Bronchial epithelial cell (primary cell): ENCODE measurements around the gene CALB2. TPM values are rescaled to one million over a fixed set of nuclear protein-coding genes. Genes with fewer than 3 reads are reported as not detected.

Experiments used
- DNase-seq: peaks from one replicate; pipeline ENCODE4 v3.0.0-alpha.2; 2010; ENCODE audit warnings: low read depth
- FAIRE-seq: peaks from 2 replicates; lab custom pipeline; 2011; peaks lifted over from hg19 to GRCh38; lab: Jason Lieb, UNC
- H3K27me3 ChIP-seq: 2 replicates; pipeline ENCODE4 v1.5.1; 2011; ENCODE audit warnings: low read length; ENCODE audit not compliant: control insufficient read depth, insufficient read depth
- H3K36me3 ChIP-seq: 2 replicates; pipeline ENCODE4 v1.5.1; 2011; ENCODE audit warnings: low read length; ENCODE audit not compliant: control insufficient read depth, insufficient read depth
- H3K4me3 ChIP-seq: 2 replicates; pipeline ENCODE4 v1.5.1; 2011; ENCODE audit warnings: mild to moderate bottlenecking, low read depth, low read length, control low read depth
- total RNA-seq: library from RNA; depleted of rRNA; stranded (reverse); fragments of >200 nt; gene quantifications from 2 replicates; pipeline ENCODE4 v1.2.1, GENCODE V29; 2014
- TF ChIP-seq, protein P1 (sequence below): IDR thresholded peaks from 2 replicates; pipeline ENCODE4 v1.5.1; 2011; ENCODE audit warnings: mild to moderate bottlenecking, moderate library complexity, low read length, control low read depth, inconsistent platforms; ENCODE audit not compliant: insufficient read depth, severe bottlenecking

The CALB2 gene
- total RNA-seq, 1 donor from 2014 or later, result 0.26 TPM

DNA sequence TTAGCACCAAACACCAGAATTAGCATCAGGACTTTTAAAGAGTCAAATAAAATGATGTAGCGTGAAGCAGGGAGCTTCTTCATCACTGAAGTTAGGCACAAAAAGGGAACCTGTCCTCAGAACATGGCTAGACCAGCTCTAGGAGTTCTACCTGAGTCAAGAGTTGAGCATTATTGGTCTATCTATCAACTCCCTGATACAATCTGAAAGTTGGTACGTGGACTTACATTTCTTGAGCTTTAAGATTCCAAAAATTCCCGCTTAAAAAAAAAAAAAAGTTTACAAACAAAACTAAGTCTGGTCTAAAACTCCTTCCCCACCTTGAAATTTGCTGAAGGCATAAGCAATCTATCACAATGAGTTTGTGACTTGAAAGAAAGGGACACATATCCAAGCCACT is 71.1 kb downstream of the CALB2 start:
- DNase-seq (no peak), FAIRE-seq (no peak)
- Histone ChIP-seq H3K27me3 (no peaks in the 10 kb centered on the region), H3K36me3 (no peaks in the 10 kb centered on the region), H3K4me3 (no peak overlapping the region)
- TF ChIP-seq, protein P1, sequence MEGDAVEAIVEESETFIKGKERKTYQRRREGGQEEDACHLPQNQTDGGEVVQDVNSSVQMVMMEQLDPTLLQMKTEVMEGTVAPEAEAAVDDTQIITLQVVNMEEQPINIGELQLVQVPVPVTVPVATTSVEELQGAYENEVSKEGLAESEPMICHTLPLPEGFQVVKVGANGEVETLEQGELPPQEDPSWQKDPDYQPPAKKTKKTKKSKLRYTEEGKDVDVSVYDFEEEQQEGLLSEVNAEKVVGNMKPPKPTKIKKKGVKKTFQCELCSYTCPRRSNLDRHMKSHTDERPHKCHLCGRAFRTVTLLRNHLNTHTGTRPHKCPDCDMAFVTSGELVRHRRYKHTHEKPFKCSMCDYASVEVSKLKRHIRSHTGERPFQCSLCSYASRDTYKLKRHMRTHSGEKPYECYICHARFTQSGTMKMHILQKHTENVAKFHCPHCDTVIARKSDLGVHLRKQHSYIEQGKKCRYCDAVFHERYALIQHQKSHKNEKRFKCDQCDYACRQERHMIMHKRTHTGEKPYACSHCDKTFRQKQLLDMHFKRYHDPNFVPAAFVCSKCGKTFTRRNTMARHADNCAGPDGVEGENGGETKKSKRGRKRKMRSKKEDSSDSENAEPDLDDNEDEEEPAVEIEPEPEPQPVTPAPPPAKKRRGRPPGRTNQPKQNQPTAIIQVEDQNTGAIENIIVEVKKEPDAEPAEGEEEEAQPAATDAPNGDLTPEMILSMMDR, result no peak

DNA sequence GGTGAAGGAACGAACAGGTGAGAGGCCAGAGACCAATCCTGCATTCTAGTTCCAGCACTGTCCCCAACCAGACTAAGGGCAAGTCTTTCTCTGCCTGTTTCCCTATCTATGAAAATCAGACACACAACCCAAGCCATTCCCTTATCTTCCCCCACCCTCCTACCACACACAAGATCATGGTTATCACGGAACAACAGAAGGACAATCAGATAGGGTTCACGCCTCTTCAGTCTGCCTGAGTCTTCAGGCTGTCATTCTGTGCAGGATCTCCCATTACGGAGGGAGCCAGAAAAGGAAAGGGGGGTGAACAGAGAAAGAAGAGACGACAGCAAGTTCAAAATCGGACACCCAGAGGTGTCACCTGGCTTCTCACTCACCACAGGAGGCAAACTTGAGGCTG is 72.2 kb downstream of the CALB2 start:
- no peak for DNase-seq
- no peak for FAIRE-seq
- no peaks in the 10 kb centered on the region for H3K27me3 ChIP-seq
- H3K36me3 ChIP-seq, result no peaks in the 10 kb centered on the region
- TF ChIP-seq, protein P1, result no peak
- H3K4me3 ChIP-seq, result no peak overlapping the region

DNA sequence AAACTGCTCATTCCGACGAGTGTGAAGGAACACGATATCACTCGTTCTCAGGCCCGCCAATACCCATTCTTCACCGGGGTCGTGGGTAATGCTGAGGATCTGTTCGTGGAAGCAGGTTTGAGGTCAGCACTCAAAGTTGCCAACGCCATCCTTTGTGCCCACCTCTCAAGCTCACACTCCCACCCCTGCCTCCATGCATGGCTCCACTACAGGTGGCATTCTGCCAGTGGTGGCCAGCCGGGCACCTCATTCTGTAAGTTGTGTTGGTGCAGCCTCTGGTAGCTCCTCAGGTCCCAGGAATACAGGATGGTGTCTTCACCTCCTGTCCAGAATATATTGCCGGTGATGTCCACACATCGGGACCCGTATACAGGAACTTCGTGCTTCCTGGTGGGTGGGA is 72.7 kb downstream of the CALB2 start:
- TF ChIP-seq, protein P1, result no peak
- FAIRE-seq, result no peak
- DNase-seq, result no peak
- no peaks in the 10 kb centered on the region for H3K27me3 ChIP-seq
- H3K4me3 ChIP-seq, result no peak overlapping the region
- H3K36me3 ChIP-seq, result no peaks in the 10 kb centered on the region

DNA sequence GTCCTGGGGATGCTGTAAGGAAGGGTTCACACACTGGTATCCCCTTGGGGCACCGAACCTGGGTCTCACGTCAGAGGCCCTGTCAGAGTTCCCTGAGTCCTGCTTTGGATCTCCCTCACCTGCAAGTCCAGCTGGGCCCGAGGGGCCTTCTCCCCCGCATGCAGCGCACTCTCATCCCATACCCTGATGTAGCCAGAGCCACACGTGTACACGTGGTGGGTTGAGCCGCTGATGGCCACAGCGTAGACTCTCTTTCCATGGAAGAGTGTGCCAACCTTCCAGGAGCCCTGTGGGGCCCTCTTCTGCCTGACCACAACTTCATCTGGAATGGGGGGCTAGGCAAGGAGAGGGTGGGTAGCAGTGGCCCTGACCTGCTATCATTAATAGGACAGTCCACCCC is 73.5 kb downstream of the CALB2 start:
- TF ChIP-seq, protein P1, result no peak
- H3K27me3 ChIP-seq, result no peaks in the 10 kb centered on the region
- H3K36me3 ChIP-seq, result no peaks in the 10 kb centered on the region
- no peak overlapping the region for H3K4me3 ChIP-seq
- no peak for FAIRE-seq
- no peak for DNase-seq

DNA sequence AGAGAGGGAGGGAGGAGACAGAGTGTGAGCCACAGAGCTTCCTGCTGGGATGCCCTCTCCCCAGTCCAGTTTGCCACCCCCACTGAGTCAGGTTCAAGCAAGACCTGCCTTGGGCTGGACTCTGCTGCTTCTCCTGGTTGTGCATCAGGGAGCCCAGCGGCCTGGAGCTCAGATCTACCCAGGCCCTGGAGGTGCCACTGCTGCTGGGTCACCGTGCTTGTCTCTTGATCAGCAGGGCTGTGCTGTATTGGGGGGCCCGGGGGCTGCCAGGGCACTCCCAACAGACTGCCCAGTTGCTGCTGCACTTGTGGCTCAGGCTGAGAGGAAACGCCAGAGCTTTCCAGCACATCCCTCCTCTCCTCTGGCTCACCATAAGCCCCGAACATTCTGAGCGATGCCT is 74.4 kb downstream of the CALB2 start:
- no peak for DNase-seq
- Histone ChIP-seq H3K27me3 (no peaks in the 10 kb centered on the region), H3K36me3 (no peaks in the 10 kb centered on the region), H3K4me3 (no peak overlapping the region)
- TF ChIP-seq, protein P1, result no peak
- FAIRE-seq, result no peak

DNA sequence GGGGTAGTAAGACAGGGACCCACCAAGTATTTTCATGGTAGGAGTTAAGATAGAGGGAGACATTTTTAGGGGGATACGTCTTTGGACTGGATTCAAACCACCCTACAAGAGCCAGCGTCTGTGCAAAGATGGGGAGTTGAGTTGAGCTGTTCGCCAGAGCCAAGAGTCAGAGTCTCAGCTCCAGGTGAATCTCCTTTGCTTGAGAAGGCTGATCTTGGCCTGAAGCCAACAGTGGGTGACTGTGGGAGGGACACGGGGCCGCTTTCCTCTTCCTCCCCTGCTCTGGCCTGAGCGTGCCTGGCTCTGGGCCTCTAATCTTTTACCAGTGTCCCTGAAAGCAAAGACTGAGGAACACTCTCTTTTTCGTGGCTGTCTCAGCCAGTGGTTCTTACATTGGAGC is 78.0 kb downstream of the CALB2 start:
- FAIRE-seq, result no peak
- DNase-seq, result no peak
- TF ChIP-seq, protein P1, result no peak

More for the DNA sequence above, 78.0 kb downstream of the CALB2 start:
- Histone ChIP-seq H3K4me3 (no peak overlapping the region), H3K36me3 (no peaks in the 10 kb centered on the region), H3K27me3 (no peaks in the 10 kb centered on the region)
